Measurements from ENCODE around the gene SLIT1.

SLIT1 gene

GRCh38 chr10:97062046-97062445 lies 123.7 kb downstream of the SLIT1 start:
- H3K27me3 ChIP-seq (ENCODE audit: control insufficient read depth, insufficient read depth, low read length): no peaks in the 10 kb centered on the region
- no peak overlapping the region for H3K9ac ChIP-seq (ENCODE audit: low read length)
- H3K36me3 ChIP-seq (ENCODE audit: control insufficient read depth, insufficient read depth, low read length): no peaks in the 10 kb centered on the region
- H3K4me3 ChIP-seq (ENCODE audit: low read depth, low read length): no peak overlapping the region
- no peak overlapping the region for H3K27ac ChIP-seq (ENCODE audit: low read depth, low read length)
- H3K4me1 ChIP-seq (ENCODE audit: control insufficient read depth, insufficient read depth, low read length): peaks cover 3% of the 10 kb centered on the region; the same call in 1 of the 2 replicates
- no peaks in the 10 kb centered on the region for H3K9me3 ChIP-seq (ENCODE audit: control insufficient read depth, insufficient read depth, low read depth, low read length)

GRCh38 chr10:97061423-97061822 lies 124.3 kb downstream of the SLIT1 start:
- Histone ChIP-seq H3K4me1 (ENCODE audit: control insufficient read depth, insufficient read depth, low read length) (no peaks in the 10 kb centered on the region), H3K27me3 (ENCODE audit: control insufficient read depth, insufficient read depth, low read length) (no peaks in the 10 kb centered on the region), H3K27ac (ENCODE audit: low read depth, low read length) (no peak overlapping the region), H3K9ac (ENCODE audit: low read length) (no peak overlapping the region), H3K9me3 (ENCODE audit: control insufficient read depth, insufficient read depth, low read depth, low read length) (no peaks in the 10 kb centered on the region), H3K36me3 (ENCODE audit: control insufficient read depth, insufficient read depth, low read length) (no peaks in the 10 kb centered on the region), H3K4me3 (ENCODE audit: low read depth, low read length) (no peak overlapping the region)

DNA sequence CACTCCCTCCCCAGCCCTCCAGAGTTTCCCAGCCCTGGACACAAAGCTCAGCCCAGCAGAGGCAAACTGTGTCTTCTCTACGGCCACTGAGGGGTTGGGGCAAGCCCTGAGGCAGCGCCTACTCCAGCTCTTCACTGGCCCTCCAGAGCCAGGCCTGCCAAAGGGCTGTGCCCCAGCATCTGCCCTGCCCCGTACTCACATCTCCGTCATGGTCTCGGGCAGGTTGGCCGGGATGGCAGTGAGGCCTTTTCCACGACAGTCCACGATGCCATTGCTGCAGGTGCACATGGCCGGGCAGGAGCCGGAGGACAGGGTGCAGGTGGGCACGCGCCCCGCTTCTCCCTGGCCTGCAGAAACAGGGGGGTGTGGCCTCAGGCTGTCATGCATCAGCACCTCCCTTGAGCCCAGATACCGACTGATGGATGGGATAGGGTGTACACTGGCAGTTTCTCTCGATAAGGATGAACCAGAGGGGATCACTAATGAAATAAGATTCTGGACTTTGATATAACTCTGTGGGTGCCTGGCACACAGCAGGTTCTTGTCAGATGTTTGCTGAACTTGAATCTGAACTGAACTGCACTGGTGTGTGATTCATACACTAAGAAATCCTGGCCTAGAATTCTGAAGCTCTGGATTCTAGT lies 125.2 kb downstream of the SLIT1 start:
- H3K27me3 ChIP-seq (ENCODE audit: control insufficient read depth, insufficient read depth, low read length): no peaks in the 10 kb centered on the region
- no peak overlapping the region for H3K4me3 ChIP-seq (ENCODE audit: low read depth, low read length)
- no peak overlapping the region for H3K9ac ChIP-seq (ENCODE audit: low read length)
- no peaks in the 10 kb centered on the region for H3K9me3 ChIP-seq (ENCODE audit: control insufficient read depth, insufficient read depth, low read depth, low read length)
- no peaks in the 10 kb centered on the region for H3K36me3 ChIP-seq (ENCODE audit: control insufficient read depth, insufficient read depth, low read length)
- H3K27ac ChIP-seq (ENCODE audit: low read depth, low read length): no peak overlapping the region
- H3K4me1 ChIP-seq (ENCODE audit: control insufficient read depth, insufficient read depth, low read length): no peaks in the 10 kb centered on the region

DNA sequence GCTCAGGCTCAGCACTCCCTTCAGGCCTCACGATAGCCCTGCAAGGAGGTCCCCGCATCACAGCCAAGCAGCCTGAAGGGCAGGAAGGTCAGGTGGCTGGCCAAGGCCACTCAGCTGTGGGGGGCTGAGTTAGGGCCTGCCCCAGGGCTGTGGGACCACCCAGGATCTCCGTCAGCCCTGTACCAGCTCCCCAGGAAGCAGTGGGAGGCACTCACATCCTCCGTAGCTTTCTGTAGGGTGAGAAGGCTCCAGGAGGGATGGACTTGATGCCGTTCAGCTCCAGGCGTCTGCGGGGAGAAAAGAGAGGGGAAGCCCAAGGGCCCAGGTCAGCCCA lies 125.9 kb downstream of the SLIT1 start:
- Histone ChIP-seq H3K9me3 (ENCODE audit: control insufficient read depth, insufficient read depth, low read depth, low read length) (no peaks in the 10 kb centered on the region), H3K4me3 (ENCODE audit: low read depth, low read length) (no peak overlapping the region), H3K27me3 (ENCODE audit: control insufficient read depth, insufficient read depth, low read length) (no peaks in the 10 kb centered on the region), H3K4me1 (ENCODE audit: control insufficient read depth, insufficient read depth, low read length) (no peaks in the 10 kb centered on the region), H3K9ac (ENCODE audit: low read length) (no peak overlapping the region), H3K27ac (ENCODE audit: low read depth, low read length) (no peak overlapping the region), H3K36me3 (ENCODE audit: control insufficient read depth, insufficient read depth, low read length) (no peaks in the 10 kb centered on the region)

DNA sequence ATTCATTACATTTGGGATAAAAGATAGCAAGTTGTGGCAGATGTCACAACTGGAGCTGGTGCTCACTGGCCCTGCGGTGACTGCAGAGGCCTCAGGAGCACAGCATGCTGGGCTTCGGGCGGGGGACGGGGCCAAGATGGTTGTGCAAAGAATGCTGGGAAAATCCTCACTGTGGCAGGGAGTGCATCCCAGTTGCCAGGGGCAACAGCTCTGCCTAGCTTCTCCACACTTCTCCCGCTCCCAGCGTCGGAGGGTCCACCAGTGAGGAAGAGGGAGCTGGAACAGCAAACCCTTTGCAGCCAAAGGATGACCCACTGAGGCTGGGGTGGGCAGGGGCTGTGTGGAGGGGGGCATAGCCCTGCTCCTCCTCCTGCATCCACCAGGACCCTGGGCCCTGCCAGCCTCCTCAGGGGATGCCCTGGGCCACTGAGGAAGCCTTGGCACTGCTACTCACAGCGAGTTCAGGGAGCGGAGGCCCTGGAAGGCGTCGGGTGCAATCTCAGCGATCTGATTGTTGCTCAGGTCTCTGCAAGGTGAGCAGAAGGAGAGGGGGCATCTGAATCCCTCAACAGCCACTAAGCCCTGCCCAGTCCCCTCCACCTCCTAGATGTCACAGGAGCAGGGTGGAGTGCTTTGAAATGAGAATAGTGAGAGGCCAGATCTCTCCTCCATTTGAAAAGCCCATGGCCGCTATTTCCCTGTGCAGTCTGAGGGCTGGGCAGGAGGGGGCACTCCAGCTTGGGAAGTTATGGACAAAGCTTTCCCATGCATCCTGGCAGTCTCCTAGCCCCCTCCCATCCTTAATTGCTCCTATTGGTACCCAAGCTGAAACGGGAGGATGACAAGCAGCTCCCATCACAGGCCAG lies 126.5 kb downstream of the SLIT1 start:
- no peaks in the 10 kb centered on the region for H3K4me1 ChIP-seq (ENCODE audit: control insufficient read depth, insufficient read depth, low read length)
- H3K27me3 ChIP-seq (ENCODE audit: control insufficient read depth, insufficient read depth, low read length): no peaks in the 10 kb centered on the region
- no peak overlapping the region for H3K4me3 ChIP-seq (ENCODE audit: low read depth, low read length)

DNA sequence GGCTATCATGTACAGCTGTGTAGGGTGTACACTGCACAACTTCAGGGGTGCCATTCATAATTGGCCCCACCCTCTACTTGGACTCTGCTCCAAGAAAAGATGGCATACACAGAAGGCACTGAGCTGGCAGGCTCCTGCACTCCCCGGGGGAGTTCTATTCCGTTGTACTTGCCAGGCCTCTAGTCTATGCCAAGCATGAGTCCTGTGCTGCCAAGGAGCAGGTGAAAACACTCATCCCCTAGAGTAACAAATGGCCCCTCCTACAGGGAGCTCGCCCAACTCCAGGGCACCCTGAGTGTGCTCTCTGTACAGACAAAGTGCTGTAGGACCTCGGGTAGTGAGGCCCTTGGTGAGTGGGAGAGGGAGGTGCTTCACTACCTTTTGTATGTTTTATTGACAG lies 127.2 kb downstream of the SLIT1 start:
- H3K36me3 ChIP-seq (ENCODE audit: control insufficient read depth, insufficient read depth, low read length): no peaks in the 10 kb centered on the region
- no peaks in the 10 kb centered on the region for H3K27me3 ChIP-seq (ENCODE audit: control insufficient read depth, insufficient read depth, low read length)
- H3K9me3 ChIP-seq (ENCODE audit: control insufficient read depth, insufficient read depth, low read depth, low read length): peaks cover 3% of the 10 kb centered on the region

More for the DNA sequence above, 126.5 kb downstream of the SLIT1 start:
- Histone ChIP-seq H3K9ac (ENCODE audit: low read length) (no peak overlapping the region), H3K36me3 (ENCODE audit: control insufficient read depth, insufficient read depth, low read length) (no peaks in the 10 kb centered on the region), H3K9me3 (ENCODE audit: control insufficient read depth, insufficient read depth, low read depth, low read length) (0 out of 2 replicates have a peak, but pooled peaks cover under 1% of the 10 kb centered on the region), H3K27ac (ENCODE audit: low read depth, low read length) (no peak overlapping the region)

DNA sequence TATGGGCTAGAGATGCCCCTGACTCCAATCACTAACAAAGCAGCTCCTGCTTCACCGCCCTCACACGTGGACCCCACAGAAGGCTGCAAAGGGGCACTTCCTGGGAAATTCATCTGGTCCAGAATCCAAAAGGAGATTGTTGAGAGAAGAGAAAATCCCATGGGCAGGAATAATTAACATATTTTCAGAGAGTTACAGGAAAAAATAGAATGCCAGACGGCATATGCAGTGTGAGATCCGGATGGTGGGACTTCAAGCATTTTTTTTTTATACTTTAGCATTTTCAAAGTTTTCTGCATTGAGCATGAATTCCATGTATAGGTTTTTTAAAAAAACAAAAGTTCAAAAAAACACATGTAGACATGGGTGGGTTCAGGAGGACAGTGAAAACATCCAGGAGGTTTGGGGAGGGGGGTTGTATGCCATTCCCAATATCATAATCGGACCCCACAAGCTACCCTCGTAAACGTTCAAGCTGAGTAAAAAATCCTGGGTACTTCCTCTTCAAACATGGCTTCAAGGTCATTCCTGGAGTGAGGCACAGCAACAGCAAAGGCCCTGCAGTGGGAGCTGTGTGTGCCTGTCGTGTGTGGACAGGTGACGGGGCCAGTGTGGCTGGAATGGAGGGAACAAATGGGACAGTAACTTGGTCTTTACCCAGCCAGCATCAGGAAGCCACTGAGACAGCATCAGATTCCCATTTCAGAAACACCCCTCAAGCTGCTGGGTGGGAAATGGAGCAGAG lies 128.1 kb downstream of the SLIT1 start:
- no peaks in the 10 kb centered on the region for H3K36me3 ChIP-seq (ENCODE audit: control insufficient read depth, insufficient read depth, low read length)
- no peak overlapping the region for H3K9ac ChIP-seq (ENCODE audit: low read length)
- H3K27me3 ChIP-seq (ENCODE audit: control insufficient read depth, insufficient read depth, low read length): no peaks in the 10 kb centered on the region
- H3K27ac ChIP-seq (ENCODE audit: low read depth, low read length): no peak overlapping the region
- peaks cover 3% of the 10 kb centered on the region for H3K9me3 ChIP-seq (ENCODE audit: control insufficient read depth, insufficient read depth, low read depth, low read length)
- no peaks in the 10 kb centered on the region for H3K4me1 ChIP-seq (ENCODE audit: control insufficient read depth, insufficient read depth, low read length)
- H3K4me3 ChIP-seq (ENCODE audit: low read depth, low read length): no peak overlapping the region

More for the DNA sequence above, 127.2 kb downstream of the SLIT1 start:
- H3K27ac ChIP-seq (ENCODE audit: low read depth, low read length): no peak overlapping the region
- no peaks in the 10 kb centered on the region for H3K4me1 ChIP-seq (ENCODE audit: control insufficient read depth, insufficient read depth, low read length)
- no peak overlapping the region for H3K4me3 ChIP-seq (ENCODE audit: low read depth, low read length)
- H3K9ac ChIP-seq (ENCODE audit: low read length): no peak overlapping the region

DNA sequence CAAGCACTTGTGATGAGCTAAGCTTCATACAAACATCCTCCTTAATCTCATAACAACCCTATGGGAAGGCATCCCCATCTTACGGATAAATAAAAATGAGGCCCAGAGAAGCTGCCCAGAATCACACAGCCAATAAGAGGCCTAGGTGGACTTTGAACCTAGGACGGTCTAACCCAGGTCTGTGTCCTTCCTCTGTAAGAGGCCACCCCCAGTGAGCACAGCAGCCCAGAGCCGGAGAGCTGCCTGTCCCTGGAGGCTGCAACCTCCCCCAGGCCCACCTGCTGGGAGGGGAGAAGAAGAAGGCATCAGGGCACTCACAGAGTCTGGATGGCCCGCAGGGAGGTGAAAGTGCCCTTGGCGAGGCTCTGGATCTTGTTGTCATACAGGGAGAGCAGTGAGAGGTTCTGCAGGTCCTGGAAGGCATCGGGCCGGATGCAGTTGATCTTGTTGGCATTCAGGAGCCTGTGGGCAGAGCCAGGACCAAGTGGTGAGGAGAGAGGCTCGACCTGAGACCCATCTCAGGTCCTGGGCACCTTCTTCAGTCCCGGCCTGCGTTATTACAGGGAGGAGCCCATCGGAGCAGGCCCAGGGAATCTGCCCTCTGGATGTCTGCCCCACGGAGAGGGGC lies 129.6 kb downstream of the SLIT1 start:
- Histone ChIP-seq H3K4me3 (ENCODE audit: low read depth, low read length) (no peak overlapping the region), H3K9ac (ENCODE audit: low read length) (no peak overlapping the region), H3K9me3 (ENCODE audit: control insufficient read depth, insufficient read depth, low read depth, low read length) (peaks cover 3% of the 10 kb centered on the region), H3K36me3 (ENCODE audit: control insufficient read depth, insufficient read depth, low read length) (no peaks in the 10 kb centered on the region), H3K27me3 (ENCODE audit: control insufficient read depth, insufficient read depth, low read length) (no peaks in the 10 kb centered on the region), H3K4me1 (ENCODE audit: control insufficient read depth, insufficient read depth, low read length) (no peaks in the 10 kb centered on the region), H3K27ac (ENCODE audit: low read depth, low read length) (no peak overlapping the region)

- H3K36me3 ChIP-seq (ENCODE audit: control insufficient read depth, insufficient read depth, low read length): no peaks in the 10 kb centered on the region
- no peak overlapping the region for H3K4me3 ChIP-seq (ENCODE audit: low read depth, low read length)
- H3K9ac ChIP-seq (ENCODE audit: low read length): no peak overlapping the region
- no peaks in the 10 kb centered on the region for H3K27me3 ChIP-seq (ENCODE audit: control insufficient read depth, insufficient read depth, low read length)
- peaks cover 3% of the 10 kb centered on the region for H3K9me3 ChIP-seq (ENCODE audit: control insufficient read depth, insufficient read depth, low read depth, low read length)
- no peaks in the 10 kb centered on the region for H3K4me1 ChIP-seq (ENCODE audit: control insufficient read depth, insufficient read depth, low read length)
- H3K27ac ChIP-seq (ENCODE audit: low read depth, low read length): no peak overlapping the region
These were observed 132.5 kb downstream of the SLIT1 start for GRCh38 chr10:97053276-97053675.

DNA sequence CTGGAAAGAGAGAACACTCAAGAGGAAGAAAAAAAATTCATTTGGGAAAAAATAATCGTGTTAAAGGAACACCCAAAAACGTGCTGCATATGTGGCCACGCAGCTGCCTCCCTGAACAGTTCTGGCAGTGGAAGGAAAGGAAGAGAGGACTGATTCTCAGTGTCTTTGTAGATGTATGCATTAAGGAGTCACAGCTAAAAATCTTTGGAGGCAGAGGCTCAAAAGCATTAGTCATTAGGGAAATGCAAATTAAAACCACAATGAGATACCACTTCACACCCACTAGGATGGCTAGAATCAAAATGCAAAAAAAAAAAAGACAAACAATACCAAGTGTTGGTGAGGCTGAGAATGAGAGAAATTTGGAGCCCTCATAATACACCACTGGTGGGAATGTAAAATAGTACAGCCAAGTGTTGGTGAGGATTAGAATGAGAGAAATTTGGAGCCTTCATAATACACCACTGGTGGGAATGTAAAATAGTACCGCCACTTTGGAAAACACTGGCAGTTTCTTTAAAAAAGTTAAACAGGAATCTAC lies 134.7 kb downstream of the SLIT1 start:
- peaks cover 3% of the 10 kb centered on the region for H3K9me3 ChIP-seq (ENCODE audit: control insufficient read depth, insufficient read depth, low read depth, low read length)
- H3K27ac ChIP-seq (ENCODE audit: low read depth, low read length): no peak overlapping the region

More for the DNA sequence above, 134.7 kb downstream of the SLIT1 start:
- Histone ChIP-seq H3K4me3 (ENCODE audit: low read depth, low read length) (no peak overlapping the region), H3K4me1 (ENCODE audit: control insufficient read depth, insufficient read depth, low read length) (no peaks in the 10 kb centered on the region), H3K9ac (ENCODE audit: low read length) (no peak overlapping the region), H3K36me3 (ENCODE audit: control insufficient read depth, insufficient read depth, low read length) (no peaks in the 10 kb centered on the region), H3K27me3 (ENCODE audit: control insufficient read depth, insufficient read depth, low read length) (no peaks in the 10 kb centered on the region)
